NCI-H524 (cell line): ENCODE results near the gene RPL19.

ENCODE experiments used
- DNase-seq, 2 experiments: peaks; one replicate each; lab custom pipeline; 2025; lab: John Stamatoyannopoulos, UW

RPL19 gene

GRCh38 chr17:39197380-39198185 lies 2.5 kb upstream of the RPL19 start, which contains the start of gene CACNB1:
Gene CACNB1 (minus strand): TSS chr17:39197669. CDS start chr17:39197495, 174 bp downstream.
- peak; percentile 72 for DNase-seq

GRCh38 chr17:39198186-39198566 lies 1.9 kb upstream of the RPL19 start:
- no peak for DNase-seq

- peak; percentile 88 to 96 for DNase-seq
Measured at GRCh38 chr17:39199820-39200069, 338 bp upstream of the RPL19 start.

GRCh38 chr17:39200957-39201510 lies 951 bp downstream of the RPL19 start:
- DNase-seq, result no peak

- DNase-seq, result no peak
Measured at GRCh38 chr17:39204245-39204644, 4.2 kb downstream of the RPL19 start.

GRCh38 chr17:39205112-39205526 lies 5.0 kb downstream of the RPL19 start:
- peak in 1 of 2 experiments; percentile 36 for DNase-seq

GRCh38 chr17:39208136-39208535 lies 8.1 kb downstream of the RPL19 start:
- no peak for DNase-seq

GRCh38 chr17:39208893-39209292 lies 8.8 kb downstream of the RPL19 start:
- DNase-seq, result peak; percentile 69 to 87

GRCh38 chr17:39209317-39210092 lies 9.4 kb downstream of the RPL19 start:
- peak in 1 of 2 experiments; percentile 27 for DNase-seq

GRCh38 chr17:39210093-39210434 lies 10.0 kb downstream of the RPL19 start:
- no peak for DNase-seq

- DNase-seq, result no peak
Measured at GRCh38 chr17:39212195-39212810, 12.2 kb downstream of the RPL19 start.

- no peak for DNase-seq
Measured at GRCh38 chr17:39212841-39213480, 12.9 kb downstream of the RPL19 start.

GRCh38 chr17:39213852-39214251 lies 13.8 kb downstream of the RPL19 start:
- DNase-seq, result no peak

GRCh38 chr17:39217734-39218369 lies 17.8 kb downstream of the RPL19 start:
- DNase-seq, result no peak

- no peak for DNase-seq
Measured at GRCh38 chr17:39218906-39219305, 18.8 kb downstream of the RPL19 start.

- no peak for DNase-seq
Measured at GRCh38 chr17:39219647-39220154, 19.6 kb downstream of the RPL19 start.

- no peak for DNase-seq
Measured at GRCh38 chr17:39221572-39221971, 21.5 kb downstream of the RPL19 start.

GRCh38 chr17:39222151-39222550 lies 22.1 kb downstream of the RPL19 start:
- DNase-seq, result no peak

- DNase-seq, result peak in 1 of 2 experiments; percentile 41
Measured at GRCh38 chr17:39222866-39223834, 23.1 kb downstream of the RPL19 start.
